PC-3 (cell line): Measurements from ENCODE around the gene PIEZO2. TPM values are rescaled to one million over a fixed set of nuclear protein-coding genes. Genes with fewer than 3 reads are reported as not detected.

ENCODE experiments used
- ATAC-seq: fragments of 200-7000 bp; cut with Tn5 transposase; 2 replicates; pipeline ENCODE4 v1.9.1; 2020; ENCODE audit warnings: mild to moderate bottlenecking, moderate library complexity
- BruUV-seq: library from RNA; stranded (reverse); fragments of 400-500 nt; replicated peaks from 2 replicates; lab custom pipeline; 2021; lab: Mats Ljungman, UMichigan
- CTCF ChIA-PET: fragments of 300-600 bp; sonication (Branson Sonifier 250); formaldehyde crosslinking; loops from one replicate; lab custom pipeline; 2022; ENCODE audit warnings: antibody characterized with exemption; lab: Charles Lee
- POLR2A ChIA-PET: fragments of 300-600 bp; sonication (Branson Sonifier 250); formaldehyde crosslinking; loops from one replicate; lab custom pipeline; 2022; ENCODE audit warnings: antibody characterized with exemption; ENCODE audit not compliant: unreplicated experiment; lab: Charles Lee
- DNase-seq: peaks from one replicate; pipeline ENCODE4 v3.0.0-alpha.2; 2015
- H2AFZ ChIP-seq: fragments of 300-600 bp; sonication (generic); 2 replicates; pipeline ENCODE4 v1.6.0; 2016; ENCODE audit warnings: antibody characterized with exemption, low read length
- H3F3A ChIP-seq: fragments of 300-600 bp; sonication (generic); one replicate; pipeline ENCODE4 v1.6.0; 2017; ENCODE audit warnings: antibody characterized with exemption, low read length, control low read depth, mild to moderate bottlenecking; ENCODE audit not compliant: unreplicated experiment
- H3K27ac ChIP-seq: fragments of 300-600 bp; sonication (generic); 2 replicates; pipeline ENCODE4 v1.5.1; 2016; ENCODE audit warnings: mild to moderate bottlenecking, low read length
- H3K27me3 ChIP-seq: fragments of 300-600 bp; sonication (generic); 2 replicates; pipeline ENCODE4 v1.6.1; 2016; ENCODE audit warnings: low read length, mixed read lengths
- H3K36me3 ChIP-seq: fragments of 300-600 bp; sonication (generic); 2 replicates; pipeline ENCODE4 v1.6.1; 2016; ENCODE audit warnings: low read depth, mixed run types, low read length, mixed read lengths
- H3K4me1 ChIP-seq: fragments of 300-600 bp; sonication (generic); 2 replicates; pipeline ENCODE4 v1.5.1; 2016; ENCODE audit warnings: low read length; ENCODE audit not compliant: insufficient read depth
- H3K4me2 ChIP-seq: fragments of 300-600 bp; sonication (generic); 2 replicates; pipeline ENCODE4 v1.6.0; 2016; ENCODE audit warnings: low read length
- H3K4me3 ChIP-seq: fragments of 300-600 bp; sonication (generic); 2 replicates; pipeline ENCODE4 v1.5.1; 2016; ENCODE audit warnings: mild to moderate bottlenecking, low read length, mixed read lengths
- H3K79me2 ChIP-seq: fragments of 300-600 bp; sonication (generic); 2 replicates; pipeline ENCODE4 v1.6.1; 2017; ENCODE audit warnings: low read length, mixed read lengths
- H3K9ac ChIP-seq: fragments of 300-600 bp; sonication (generic); 2 replicates; pipeline ENCODE4 v1.6.0; 2016; ENCODE audit warnings: mild to moderate bottlenecking, low read length
- H3K9me2 ChIP-seq: fragments of 300-600 bp; sonication (generic); replicated peaks from 2 replicates; pipeline ENCODE4 v1.6.1; 2016; ENCODE audit warnings: mixed run types, low read length, mixed read lengths
- H3K9me3 ChIP-seq: fragments of 300-600 bp; sonication (generic); 2 replicates; pipeline ENCODE4 v1.6.1; 2016; ENCODE audit warnings: low read length, mixed read lengths
- H4K20me1 ChIP-seq: fragments of 300-600 bp; sonication (generic); 2 replicates; pipeline ENCODE4 v1.6.1; 2016; ENCODE audit warnings: low read length, mixed read lengths
- EZH2 ChIP-seq: fragments of 300-600 bp; sonication (generic); IDR thresholded peaks from one replicate; pipeline ENCODE4 v1.6.1; 2017; ENCODE audit warnings: antibody characterized with exemption, mild to moderate bottlenecking, low read length; ENCODE audit not compliant: unreplicated experiment
- EZH2phosphoT487 ChIP-seq: fragments of 300-600 bp; sonication (generic); IDR thresholded peaks from 2 replicates; pipeline ENCODE4 v1.6.1; 2018; ENCODE audit warnings: mild to moderate bottlenecking, antibody characterized with exemption, low read length, borderline replicate concordance
- intact Hi-C: fragments of 100-400 bp; cut with micrococcal nuclease; formaldehyde crosslinking; loops from 2 replicates; pipeline ENCODE4 v1.9.0; 2023
- total RNA-seq: library from RNA; depleted of rRNA; stranded (reverse); fragments of >200 nt; gene quantifications from 2 replicates; pipeline ENCODE4 v1.2.3, GENCODE V29; 2014
- TF ChIP-seq, protein P1 (sequence below): fragments of 300-600 bp; sonication (generic); conservative IDR thresholded peaks from 2 replicates; pipeline ENCODE4 v1.5.1; 2017; ENCODE audit warnings: antibody characterized with exemption, low read depth, mild to moderate bottlenecking, low read length

The PIEZO2 gene
- total RNA-seq, 1 experiment from 2014 or later, result not detected

GRCh38 chr18:10895976-10896375 lies 253.4 kb downstream of the PIEZO2 start:
- Histone ChIP-seq H3K9me3 (no peaks in the 10 kb centered on the region), H3K4me3 (no peak overlapping the region), H3K27me3 (peaks cover 56% of the 10 kb centered on the region), H3K36me3 (no peaks in the 10 kb centered on the region), H3K27ac (no peak overlapping the region), H3F3A (no peaks in the 10 kb centered on the region), H3K9ac (no peak overlapping the region), H3K9me2 (no peaks in the 10 kb centered on the region), H4K20me1 (no peaks in the 10 kb centered on the region), H3K4me2 (no peak overlapping the region), H3K79me2 (no peaks in the 10 kb centered on the region), H3K4me1 (no peaks in the 10 kb centered on the region), H2AFZ (no peak overlapping the region)
- ChIA-PET POLR2A (no interaction called here), CTCF (no interaction called here)
- no TSS peak for BruUV-seq
- no peak for ATAC-seq
- DNase-seq, result no peak
- intact Hi-C loops, result no loop called here
- no peak for TF ChIP-seq EZH2
- TF ChIP-seq, protein P1, sequence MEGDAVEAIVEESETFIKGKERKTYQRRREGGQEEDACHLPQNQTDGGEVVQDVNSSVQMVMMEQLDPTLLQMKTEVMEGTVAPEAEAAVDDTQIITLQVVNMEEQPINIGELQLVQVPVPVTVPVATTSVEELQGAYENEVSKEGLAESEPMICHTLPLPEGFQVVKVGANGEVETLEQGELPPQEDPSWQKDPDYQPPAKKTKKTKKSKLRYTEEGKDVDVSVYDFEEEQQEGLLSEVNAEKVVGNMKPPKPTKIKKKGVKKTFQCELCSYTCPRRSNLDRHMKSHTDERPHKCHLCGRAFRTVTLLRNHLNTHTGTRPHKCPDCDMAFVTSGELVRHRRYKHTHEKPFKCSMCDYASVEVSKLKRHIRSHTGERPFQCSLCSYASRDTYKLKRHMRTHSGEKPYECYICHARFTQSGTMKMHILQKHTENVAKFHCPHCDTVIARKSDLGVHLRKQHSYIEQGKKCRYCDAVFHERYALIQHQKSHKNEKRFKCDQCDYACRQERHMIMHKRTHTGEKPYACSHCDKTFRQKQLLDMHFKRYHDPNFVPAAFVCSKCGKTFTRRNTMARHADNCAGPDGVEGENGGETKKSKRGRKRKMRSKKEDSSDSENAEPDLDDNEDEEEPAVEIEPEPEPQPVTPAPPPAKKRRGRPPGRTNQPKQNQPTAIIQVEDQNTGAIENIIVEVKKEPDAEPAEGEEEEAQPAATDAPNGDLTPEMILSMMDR, result no peak
- TF ChIP-seq EZH2phosphoT487, result no peak

GRCh38 chr18:10894501-10894900 lies 254.9 kb downstream of the PIEZO2 start:
- H3K79me2 ChIP-seq, result no peaks in the 10 kb centered on the region
- no peaks in the 10 kb centered on the region for H3K9me2 ChIP-seq
- H3K27me3 ChIP-seq, result peaks cover 55% of the 10 kb centered on the region
- no peaks in the 10 kb centered on the region for H3K4me1 ChIP-seq
- no peaks in the 10 kb centered on the region for H3K36me3 ChIP-seq
- DNase-seq (no peak), ATAC-seq (no peak)
- H3K4me2 ChIP-seq, result no peak overlapping the region
- H3K27ac ChIP-seq, result no peak overlapping the region
- H2AFZ ChIP-seq, result no peak overlapping the region
- no peaks in the 10 kb centered on the region for H4K20me1 ChIP-seq
- H3F3A ChIP-seq, result no peaks in the 10 kb centered on the region
- TF ChIP-seq EZH2, result no peak
- TF ChIP-seq, protein P1, result no peak
- TF ChIP-seq EZH2phosphoT487, result no peak
- CTCF ChIA-PET, result no interaction called here
- H3K4me3 ChIP-seq, result no peak overlapping the region
- no TSS peak for BruUV-seq
- intact Hi-C loops, result no loop called here
- POLR2A ChIA-PET, result no interaction called here
- H3K9ac ChIP-seq, result no peak overlapping the region
- no peaks in the 10 kb centered on the region for H3K9me3 ChIP-seq

- H3K9ac ChIP-seq, result no peak overlapping the region
- no peaks in the 10 kb centered on the region for H4K20me1 ChIP-seq
- intact Hi-C loops, result no loop called here
- no peaks in the 10 kb centered on the region for H3K79me2 ChIP-seq
- DNase-seq (no peak), ATAC-seq (no peak)
- ChIA-PET POLR2A (no interaction called here), CTCF (no interaction called here)
- H3K36me3 ChIP-seq, result no peaks in the 10 kb centered on the region
- H2AFZ ChIP-seq, result no peak overlapping the region
- no peaks in the 10 kb centered on the region for H3K9me3 ChIP-seq
- H3K4me3 ChIP-seq, result no peak overlapping the region
- H3F3A ChIP-seq, result no peaks in the 10 kb centered on the region
- no peaks in the 10 kb centered on the region for H3K4me1 ChIP-seq
- no peak overlapping the region for H3K27ac ChIP-seq
- no peak overlapping the region for H3K4me2 ChIP-seq
- H3K27me3 ChIP-seq, result peaks cover 57% of the 10 kb centered on the region
- no peaks in the 10 kb centered on the region for H3K9me2 ChIP-seq
- TF ChIP-seq EZH2phosphoT487, result no peak
- TF ChIP-seq EZH2, result no peak
- no TSS peak for BruUV-seq
These were observed 255.6 kb downstream of the PIEZO2 start for GRCh38 chr18:10893761-10894160.
